ENCODE measurements around the gene CDK13.
A peak's percentile ranks its signal among the peaks of the same experiment; 100 is the strongest.

CDK13 gene

DNA sequence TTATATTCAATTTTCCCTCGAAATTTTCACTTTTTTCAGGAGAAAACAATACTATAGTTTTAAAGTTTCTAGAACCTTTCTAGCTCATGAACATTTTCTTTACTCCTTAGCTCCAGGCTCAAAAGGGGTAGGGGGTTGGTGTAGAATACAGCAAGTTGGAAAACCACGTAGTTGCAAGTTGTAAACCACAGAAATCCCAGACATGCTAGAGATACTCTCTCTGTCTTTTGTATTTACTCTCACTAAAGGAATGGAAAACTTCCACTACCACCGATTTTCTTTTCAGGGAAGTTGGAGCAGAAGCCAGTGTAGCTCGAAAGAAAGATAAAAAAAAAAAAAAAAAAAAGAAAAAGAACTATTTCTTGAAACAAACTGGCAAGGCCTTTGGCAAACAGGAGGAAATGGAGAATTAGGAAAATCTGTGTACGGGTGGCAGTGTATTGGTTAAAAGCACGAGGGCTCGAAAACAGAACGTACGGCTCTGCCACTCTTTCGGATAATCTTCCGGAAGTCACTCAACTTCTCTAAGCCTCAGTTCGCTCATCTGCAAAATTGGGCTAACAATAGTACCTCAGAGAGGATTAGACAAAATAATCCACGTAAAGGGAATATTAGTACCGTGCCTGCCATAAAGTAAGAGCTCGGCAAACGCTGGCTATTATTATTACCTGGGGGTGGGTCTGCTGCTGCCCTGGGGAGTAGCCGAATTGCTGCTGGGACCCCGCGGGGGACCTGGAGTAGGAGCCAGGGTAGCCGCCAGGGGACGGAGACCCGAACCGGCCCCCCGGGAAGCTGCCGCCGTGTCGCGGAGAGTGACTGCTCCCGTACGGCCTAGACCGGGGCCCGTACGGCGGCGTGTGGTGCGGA, 183.7 kb downstream of the CDK13 start:
- TF ChIP-seq GATA3 (IDR thresholded peaks at IDR 0.05; ENCODE audit: low read depth, low read length) (no peak), GATA2 (IDR thresholded peaks at IDR 0.05; ENCODE audit: low read depth, low read length) (no peak)

GRCh38 chr7:40134428-40135316, 184.6 kb downstream of the CDK13 start, which contains the start of the genes MPLKIP and SUGCT:
Gene MPLKIP (minus strand): TSS chr7:40134622. CDS start chr7:40134567, 55 bp downstream.
Gene SUGCT (plus strand): TSS chr7:40135005.
- TF ChIP-seq GATA3 (IDR thresholded peaks at IDR 0.05; ENCODE audit: low read depth, low read length) (no peak), GATA2 (IDR thresholded peaks at IDR 0.05; ENCODE audit: low read depth, low read length) (peak; percentile 26; the same call in 1 of the 2 replicates)

DNA sequence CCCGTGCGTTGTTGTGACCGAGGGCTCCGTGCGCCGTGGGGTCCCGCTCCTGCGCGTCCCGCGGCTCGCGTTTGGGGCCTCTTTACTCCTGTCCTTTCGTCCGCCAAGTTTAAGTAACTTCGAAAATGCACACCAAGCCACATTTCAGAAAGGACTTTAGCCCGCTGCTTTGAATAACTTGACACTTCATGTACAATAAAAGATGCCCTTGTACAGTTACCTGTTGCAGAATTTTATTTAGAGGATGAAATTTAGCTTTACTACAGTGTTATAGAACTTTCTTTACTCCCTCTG, 185.2 kb downstream of the CDK13 start:
- TF ChIP-seq GATA2 (IDR thresholded peaks at IDR 0.05; ENCODE audit: low read depth, low read length) (no peak), GATA3 (IDR thresholded peaks at IDR 0.05; ENCODE audit: low read depth, low read length) (no peak)

DNA sequence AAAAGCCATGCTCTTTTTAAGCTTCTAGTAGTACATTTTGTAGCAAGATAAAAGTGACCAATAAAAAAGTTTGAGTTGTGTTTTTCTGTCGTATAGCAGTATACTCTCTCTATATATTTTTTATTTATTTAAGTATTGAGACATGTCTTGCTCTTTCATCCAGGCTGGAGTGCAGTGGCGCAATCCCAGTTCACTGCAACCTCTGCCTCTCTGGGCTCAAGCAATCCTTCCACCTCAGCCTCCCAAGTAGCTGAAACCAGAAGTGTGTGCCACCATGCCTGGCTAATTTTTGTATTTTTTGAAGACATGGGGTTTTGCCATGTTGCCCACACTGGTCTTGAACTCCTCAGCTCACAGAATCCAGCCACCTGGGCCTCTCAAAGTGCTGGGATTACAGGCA, 187.5 kb downstream of the CDK13 start:
- TF ChIP-seq GATA3 (IDR thresholded peaks at IDR 0.05; ENCODE audit: low read depth, low read length) (no peak), GATA2 (IDR thresholded peaks at IDR 0.05; ENCODE audit: low read depth, low read length) (no peak)

- TF ChIP-seq GATA3 (IDR thresholded peaks at IDR 0.05; ENCODE audit: low read depth, low read length) (no peak), GATA2 (IDR thresholded peaks at IDR 0.05; ENCODE audit: low read depth, low read length) (no peak)
Observed at GRCh38 chr7:40138973-40139372, 188.9 kb downstream of the CDK13 start.

- TF ChIP-seq GATA2 (IDR thresholded peaks at IDR 0.05; ENCODE audit: low read depth, low read length) (no peak), GATA3 (IDR thresholded peaks at IDR 0.05; ENCODE audit: low read depth, low read length) (no peak)
Observed at GRCh38 chr7:40147371-40148246, 197.6 kb downstream of the CDK13 start.

- no peak for TF ChIP-seq GATA2 (IDR thresholded peaks at IDR 0.05; ENCODE audit: low read depth, low read length)
- TF ChIP-seq GATA3 (IDR thresholded peaks at IDR 0.05; ENCODE audit: low read depth, low read length), result no peak
Observed at GRCh38 chr7:40148671-40149070, 198.6 kb downstream of the CDK13 start.
